Activated T-helper 9 cell treated with anti-CD3 and anti-CD28 coated beads, Interleukin-2, amount 50 U/mL, for 16 hours (primary cell): ENCODE results near the gene TTYH1.
"Not testable (repeated sequence)": the region's sequence is repeated elsewhere in the genome, so short reads cannot be mapped to it uniquely, and the experiment has no call there.

Source experiments
- DNase-seq: peaks from one replicate; pipeline ENCODE4 v3.0.0-alpha.2; 2020; ENCODE audit warnings: low read depth

Gene TTYH1

GRCh38 chr19:54461210-54461609, 45.9 kb downstream of the TTYH1 start:
- DNase-seq, result no peak

DNA sequence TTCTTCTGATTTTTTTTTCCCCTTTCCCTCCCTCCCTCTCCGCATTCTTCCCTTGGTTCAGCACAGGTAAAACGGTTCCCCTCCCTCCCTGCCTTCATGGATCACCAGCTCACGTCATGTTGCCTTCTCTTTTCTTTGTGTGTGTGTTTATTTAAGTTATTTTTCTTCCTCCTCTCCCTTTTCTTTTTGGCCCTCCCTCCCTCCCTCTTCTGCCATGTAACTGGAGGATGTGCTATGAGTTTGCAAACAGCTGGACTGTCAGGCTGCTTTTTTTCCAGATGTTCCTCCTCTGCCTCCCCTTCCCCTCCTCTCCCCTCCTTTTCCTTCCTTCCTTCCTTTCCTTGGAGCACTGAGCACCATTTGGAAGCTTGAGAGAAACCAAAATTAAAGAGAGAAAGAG, 46.3 kb downstream of the TTYH1 start:
- DNase-seq, result no peak

DNA sequence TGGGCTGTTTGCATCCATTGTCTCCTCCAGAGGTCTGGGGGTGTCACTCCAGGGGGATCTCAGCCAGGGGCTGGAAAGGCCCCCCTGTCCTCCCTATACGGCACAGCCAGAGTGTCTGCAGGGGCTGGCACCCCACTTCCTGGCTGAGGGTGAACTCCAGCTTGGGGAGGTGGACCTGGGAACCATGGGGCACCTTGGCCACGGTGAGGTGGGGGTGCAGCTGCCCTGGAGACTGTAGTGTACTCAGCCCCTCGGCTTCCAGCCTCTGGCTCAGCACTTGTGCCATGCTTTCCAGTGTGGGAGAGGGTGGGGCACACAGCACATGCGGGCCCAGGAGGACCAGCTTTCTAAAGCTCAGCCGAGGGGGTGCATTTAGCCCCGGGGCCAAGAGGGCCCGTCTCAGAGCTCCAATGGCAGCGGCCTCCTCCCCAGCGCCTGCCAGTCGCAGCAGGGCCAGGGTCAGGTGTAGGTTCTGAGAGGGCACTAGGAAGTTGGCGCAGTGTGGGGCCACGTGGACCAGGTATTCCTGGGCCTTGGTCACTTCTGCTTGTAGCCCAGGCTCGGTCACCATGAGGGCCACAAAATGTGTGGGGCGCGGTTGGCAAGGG, 46.9 kb downstream of the TTYH1 start:
- DNase-seq, result no peak

DNA sequence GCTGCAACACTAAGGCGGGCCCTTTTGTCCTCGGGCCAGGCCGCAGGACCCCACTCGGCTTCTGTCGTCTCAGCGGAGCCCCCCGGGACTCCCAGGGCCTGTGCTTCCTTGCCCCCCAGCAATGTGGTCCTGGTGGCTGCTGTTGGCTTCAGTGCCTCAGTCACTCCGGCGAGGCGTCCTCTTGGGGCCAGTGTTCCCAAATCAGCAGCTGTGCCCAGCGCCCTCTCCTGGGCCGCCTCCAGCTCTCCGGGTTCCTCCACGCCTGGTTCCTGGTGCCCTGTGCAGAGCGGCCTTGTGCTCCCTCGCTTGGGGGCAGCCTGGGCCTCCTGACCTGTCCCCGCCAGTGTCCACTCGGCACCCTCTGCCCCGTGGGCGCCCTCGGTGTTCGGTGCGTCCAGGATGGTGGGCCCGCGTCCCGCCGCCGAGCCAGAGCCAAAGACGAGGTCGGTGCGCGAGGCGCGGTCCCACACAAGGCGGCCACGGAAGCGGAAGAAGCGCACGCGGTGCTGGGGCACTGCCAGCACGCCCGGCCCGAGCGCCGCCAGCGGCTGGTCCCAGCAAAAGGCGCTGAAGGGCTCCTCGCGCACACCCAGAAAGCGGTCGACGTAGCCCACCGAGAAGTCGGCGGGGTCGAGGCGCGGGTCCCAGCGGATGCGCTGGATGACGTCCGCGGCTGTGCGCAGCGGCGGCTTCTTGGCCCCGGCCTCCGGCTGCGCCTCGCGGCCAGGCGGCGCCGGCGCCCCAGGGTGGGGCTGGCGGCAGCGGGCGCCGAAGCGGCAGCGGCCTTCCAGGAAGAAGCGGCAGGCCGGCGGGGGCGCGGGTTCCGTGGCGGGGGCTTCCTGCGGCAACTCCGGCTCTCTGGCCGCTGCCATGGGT, 47.6 kb downstream of the TTYH1 start:
- peak; percentile 49 for DNase-seq

DNA sequence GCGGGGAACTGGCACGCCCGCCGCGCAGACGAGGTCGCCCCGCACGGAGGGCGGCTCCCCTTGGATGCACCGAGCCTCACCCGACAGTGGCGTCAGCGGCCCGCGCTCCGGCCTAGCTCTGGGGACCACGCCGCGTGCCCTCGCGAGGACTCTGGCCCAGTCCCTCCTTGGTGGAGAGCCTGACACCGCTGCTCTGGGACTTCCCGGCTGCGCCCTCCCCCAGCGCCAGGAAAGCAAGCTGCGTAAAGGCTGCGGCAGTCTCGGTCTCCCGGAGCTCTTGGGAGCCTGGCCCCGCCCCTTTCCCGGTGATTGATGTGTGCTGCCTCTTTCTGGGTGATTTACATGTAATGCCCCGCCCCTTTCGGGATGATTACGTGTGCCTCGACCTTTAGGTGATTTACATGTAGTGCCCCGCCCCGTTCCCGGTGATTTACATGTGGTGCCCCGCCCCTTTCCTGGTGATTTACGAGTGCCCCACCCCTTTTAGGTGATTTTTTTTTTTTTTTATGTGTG, 48.3 kb downstream of the TTYH1 start, which contains the start of gene LENG9:
TSS of gene LENG9 (minus strand) at position 248 of the 513 bp plus-strand sequence. CDS start 252 bp downstream, outside the sequence.
- DNase-seq, result peak; percentile 88

DNA sequence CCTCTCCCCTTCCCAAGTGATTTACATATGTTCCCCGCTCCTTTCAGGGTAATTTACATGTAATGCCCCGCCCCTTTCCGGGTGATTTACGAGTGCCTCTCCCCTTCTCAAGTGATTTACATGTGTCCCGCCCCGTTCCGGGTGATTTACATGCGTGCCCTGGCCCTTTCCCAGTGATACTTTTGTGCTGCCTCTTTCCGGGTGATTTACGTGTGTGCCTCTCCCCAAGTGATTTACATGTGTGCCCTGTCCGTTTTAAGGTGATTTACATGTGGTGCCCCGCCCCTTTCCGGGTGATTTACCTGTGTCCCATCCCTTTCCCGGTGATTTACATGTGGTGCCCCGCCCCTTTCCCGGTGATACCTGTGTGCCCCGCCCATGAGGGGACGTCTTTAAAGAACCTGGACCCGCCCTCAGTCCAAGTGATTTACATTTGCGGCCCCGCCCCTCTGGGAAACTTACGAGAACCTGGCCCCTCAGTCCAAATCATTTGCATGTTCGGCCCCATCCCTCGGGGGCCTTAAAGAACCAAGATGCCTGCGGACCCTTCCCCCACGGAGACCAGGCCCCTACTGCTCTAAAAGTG, 48.9 kb downstream of the TTYH1 start:
- peak; percentile 71 for DNase-seq

- peak; percentile 57 for DNase-seq
Observed at GRCh38 chr19:54464630-54465425, 49.6 kb downstream of the TTYH1 start.

GRCh38 chr19:54465426-54466109, 50.3 kb downstream of the TTYH1 start:
- DNase-seq, result no peak

DNA sequence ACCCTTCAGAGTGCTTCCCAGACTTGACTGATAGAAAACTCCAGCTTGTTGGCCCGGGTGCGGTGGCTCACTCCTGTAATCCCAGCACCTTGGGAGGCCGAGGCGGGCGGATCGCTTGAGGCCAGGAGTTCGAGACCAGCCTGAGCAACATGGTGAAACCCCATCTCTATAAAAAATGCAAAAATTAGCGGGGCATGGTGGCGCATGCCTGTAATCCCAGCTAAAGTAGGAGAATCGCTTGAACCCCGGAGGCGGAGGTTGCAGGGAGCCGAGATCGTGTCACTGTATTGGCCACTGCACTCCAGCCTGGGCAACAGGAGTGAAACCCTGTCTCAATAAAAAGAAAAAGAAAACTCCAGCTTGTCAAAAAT, 50.8 kb downstream of the TTYH1 start:
- DNase-seq, result not testable (repeated sequence)

DNA sequence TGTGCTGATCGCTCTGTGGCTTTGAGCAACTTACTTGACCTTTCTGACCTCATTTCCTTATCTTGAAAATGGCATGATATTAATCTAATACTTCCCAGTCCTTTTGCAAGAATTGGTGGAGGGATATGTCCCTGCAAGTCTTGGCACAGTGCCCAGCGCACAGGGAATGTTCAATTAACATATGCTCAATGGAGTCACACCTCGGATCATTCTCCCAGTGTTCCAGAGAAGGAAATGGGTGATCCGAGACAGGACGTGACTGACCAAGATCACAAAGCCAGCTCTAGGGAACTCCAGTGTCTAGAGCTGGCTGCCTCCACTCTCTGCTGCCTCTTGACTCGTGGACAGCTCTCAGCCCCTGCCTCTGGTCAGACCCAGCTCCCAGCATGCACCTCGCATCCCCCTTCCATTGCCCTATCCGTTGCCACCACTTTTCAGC, 54.3 kb downstream of the TTYH1 start:
- DNase-seq, result no peak

GRCh38 chr19:54470276-54470887, 55.1 kb downstream of the TTYH1 start:
- no peak for DNase-seq

- no peak for DNase-seq
Observed at GRCh38 chr19:54470991-54471782, 55.9 kb downstream of the TTYH1 start.

GRCh38 chr19:54473071-54473891, 58.0 kb downstream of the TTYH1 start, which contains the start of gene CDC42EP5:
Gene CDC42EP5 (minus strand): TSS chr19:54473296. CDS start chr19:54465547, 7,749 bp downstream.
- DNase-seq, result no peak

GRCh38 chr19:54473892-54474372, 58.7 kb downstream of the TTYH1 start:
- no peak for DNase-seq

GRCh38 chr19:54475706-54476105, 60.4 kb downstream of the TTYH1 start:
- DNase-seq, result no peak

DNA sequence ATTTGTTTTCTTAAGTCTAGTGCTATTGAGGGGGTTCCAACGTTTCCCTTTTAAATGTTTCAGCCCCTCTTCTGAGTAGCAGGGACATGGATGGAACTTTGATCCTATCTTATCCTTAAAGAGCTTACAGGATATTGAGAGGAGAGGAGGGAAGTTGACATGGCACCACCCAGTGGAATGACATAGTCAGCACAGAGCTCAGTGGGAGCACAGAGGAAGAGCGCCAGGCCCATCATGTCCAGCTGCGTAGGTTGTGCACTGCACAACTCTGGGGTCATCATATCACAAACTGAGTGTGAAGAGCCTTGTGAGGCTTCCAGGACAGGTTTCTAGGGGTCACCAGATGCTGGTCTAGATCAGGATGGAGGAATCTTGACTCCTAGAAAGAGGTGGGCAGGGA, 62.4 kb downstream of the TTYH1 start:
- no peak for DNase-seq

DNA sequence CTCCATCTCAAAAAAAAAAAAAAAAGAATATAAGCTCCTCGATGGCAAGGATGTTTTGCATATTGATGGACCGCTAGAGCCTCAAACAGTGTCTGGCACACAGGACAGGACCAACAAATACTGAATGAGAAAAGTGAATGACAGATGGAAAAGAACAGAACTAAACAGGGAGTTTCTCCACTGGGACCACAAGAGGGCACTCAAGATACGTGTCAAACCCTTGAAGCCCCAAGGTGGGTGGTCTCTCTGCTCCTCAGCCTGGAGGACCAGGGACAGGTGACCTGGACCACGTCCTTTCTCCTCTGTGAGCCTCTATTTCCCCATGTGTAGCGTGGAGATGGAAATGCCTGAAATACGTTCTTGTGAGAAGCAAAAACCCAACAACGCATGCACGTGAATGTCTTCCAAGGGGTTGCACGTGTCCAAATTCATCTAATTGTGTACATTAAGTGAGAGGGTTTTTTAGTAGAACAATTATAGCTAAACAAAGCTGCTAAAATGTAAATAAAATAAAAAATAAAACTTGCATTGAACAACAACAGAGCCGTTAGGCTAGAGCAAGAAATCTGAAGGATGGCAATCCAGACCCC, 63.5 kb downstream of the TTYH1 start:
- no peak for DNase-seq

DNA sequence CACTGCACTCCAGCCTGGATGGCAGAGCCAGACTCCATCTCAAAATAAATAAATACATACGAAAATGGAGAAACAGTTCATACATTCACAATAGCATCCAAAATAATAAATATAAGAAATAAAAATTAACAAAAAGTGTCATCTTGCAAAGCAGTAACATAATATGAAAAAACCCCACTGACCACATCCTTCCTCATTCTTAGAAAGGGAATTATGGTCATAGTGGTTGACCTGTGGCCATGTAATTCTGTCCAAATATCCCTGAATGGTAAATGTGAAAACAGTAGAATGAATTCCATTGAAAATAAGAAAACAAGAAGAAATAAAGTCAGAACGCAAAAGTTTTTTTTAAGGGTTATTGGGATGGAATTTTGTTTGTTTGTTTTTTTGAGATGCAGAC, 64.8 kb downstream of the TTYH1 start:
- DNase-seq, result no peak
